Activated CD8-positive, alpha-beta T cell treated with anti-CD3 and anti-CD28 coated beads, Interleukin-2, amount 10 ng/mL, durations not matched to agents 7 days and 5 days (primary cell): ENCODE results near the gene SLC7A6. TPM values are rescaled to one million over a fixed set of nuclear protein-coding genes. Genes with fewer than 3 reads are reported as not detected.

Experiments used
- ATAC-seq: fragments of 150-1000 bp; cut with Tn5 transposase; one replicate; pipeline ENCODE4 v1.10.0; 2021; ENCODE audit warnings: moderate library complexity
- CTCF ChIA-PET: fragments of 350-600 bp; sonication (Branson Sonifier 250); formaldehyde crosslinking; loops from one replicate; lab custom pipeline; 2021; ENCODE audit warnings: antibody characterized with exemption; lab: Charles Lee
- POLR2A ChIA-PET: fragments of 350-600 bp; sonication (Branson Sonifier 250); formaldehyde crosslinking; loops from one replicate; lab custom pipeline; 2021; ENCODE audit warnings: antibody characterized with exemption; lab: Charles Lee
- DNase-seq: peaks from one replicate; pipeline ENCODE4 v3.0.0-alpha.2; 2020
- H3K27ac Mint-ChIP-seq: one replicate; pipeline ENCODE4 v1.8.0; 2021; ENCODE audit warnings: mild to moderate bottlenecking, mixed read lengths
- H3K27me3 Mint-ChIP-seq: one replicate; pipeline ENCODE4 v1.8.0; 2021; ENCODE audit warnings: low read depth, mixed read lengths
- H3K36me3 Mint-ChIP-seq: one replicate; pipeline ENCODE4 v1.8.0; 2021; ENCODE audit warnings: low read depth, mixed read lengths
- H3K4me1 Mint-ChIP-seq: one replicate; pipeline ENCODE4 v1.8.0; 2021; ENCODE audit warnings: low read depth, mixed read lengths
- H3K4me3 Mint-ChIP-seq: one replicate; pipeline ENCODE4 v1.8.0; 2021; ENCODE audit warnings: mild to moderate bottlenecking, mixed read lengths
- H3K9me3 Mint-ChIP-seq: one replicate; pipeline ENCODE4 v1.8.0; 2022; ENCODE audit warnings: mixed read lengths; ENCODE audit not compliant: insufficient read depth
- total RNA-seq, 2 experiments: library from RNA; stranded (reverse); gene quantifications; one replicate each; pipeline ENCODE4 v1.2.3, GENCODE V29; 2021

The SLC7A6 gene
- total RNA-seq, 2 experiments from 2014 or later = 84.1 to 85.0 TPM

DNA sequence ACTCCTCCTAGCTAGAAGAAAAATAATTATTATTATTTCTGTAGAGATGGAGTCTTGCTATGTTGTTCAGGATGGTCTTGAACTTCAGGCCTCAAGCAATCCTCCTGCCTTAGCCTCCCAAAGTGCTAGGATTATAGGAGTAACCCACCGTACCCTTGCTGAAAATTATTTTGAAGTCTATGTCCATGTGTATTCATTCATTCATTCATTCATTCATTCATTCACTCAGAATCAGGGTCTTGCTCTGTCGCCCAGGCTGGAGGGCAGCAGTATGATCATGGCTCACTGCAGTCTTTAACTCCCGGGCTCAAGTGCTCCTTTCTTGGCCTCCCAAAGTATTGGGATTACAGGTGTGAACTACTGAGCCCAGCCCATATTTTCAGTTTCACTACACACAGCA is 42.3 kb downstream of the SLC7A6 start:
- DNase-seq (no peak), ATAC-seq (no peak)
- CTCF ChIA-PET = interaction anchor here (1.2 to 6.4 kb wide), 3 partner anchors 15 to 44 kb away, joined by 3 to 118 read pairs (median 3); partner anchors contain the start of gene SLC7A6
- Mint-ChIP-seq H3K27ac (no peak overlapping the region), H3K36me3 (peaks cover 56% of the 10 kb centered on the region), H3K9me3 (no peaks in the 10 kb centered on the region), H3K27me3 (no peaks in the 10 kb centered on the region), H3K4me3 (no peak overlapping the region), H3K4me1 (peaks cover 23% of the 10 kb centered on the region)
- POLR2A ChIA-PET = no interaction called here

DNA sequence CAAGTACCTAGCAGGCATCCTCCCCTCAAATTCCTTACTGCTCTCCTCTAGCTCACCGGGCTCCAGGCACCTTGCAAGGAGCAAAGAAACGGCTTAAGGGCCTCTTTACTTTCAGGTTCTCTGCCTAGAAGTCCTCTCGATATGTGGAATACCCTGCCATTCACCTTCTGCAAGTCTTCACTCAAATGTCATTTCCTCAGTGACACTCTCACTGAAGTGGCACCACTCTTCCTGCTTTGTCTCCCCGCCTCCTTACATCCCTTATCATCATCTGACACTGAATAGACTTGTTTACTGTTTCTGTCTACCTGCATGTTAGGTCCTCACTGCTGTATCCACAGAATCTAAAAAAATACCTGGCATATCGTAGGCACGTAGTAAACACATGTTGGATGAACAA is 45.5 kb downstream of the SLC7A6 start:
- CTCF ChIA-PET = interaction anchor here (6.4 kb wide), 1 partner anchor 47 kb away, joined by 118 read pairs; the partner anchor contains the start of gene SLC7A6

DNA sequence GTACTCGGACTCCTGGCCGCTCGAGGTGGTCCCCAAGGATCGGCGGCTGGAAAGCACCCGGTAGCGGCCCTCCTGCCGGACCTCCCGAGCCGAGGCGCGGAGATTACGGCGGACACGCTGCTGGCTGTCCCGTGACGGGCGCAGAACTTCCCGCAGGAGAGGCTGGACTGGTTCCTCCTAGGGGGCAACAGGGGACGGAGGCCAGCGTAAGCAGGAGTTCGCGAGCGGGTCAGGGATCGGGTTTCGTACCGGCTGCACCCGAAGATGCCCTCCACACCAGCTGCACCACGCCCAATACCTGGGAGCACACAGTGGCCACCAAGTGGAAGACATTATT is 46.1 kb downstream of the SLC7A6 start:
- ChIA-PET CTCF (interaction anchor here (0.6 to 6.4 kb wide), 16 partner anchors 11 to 64 kb away, joined by 3 to 118 read pairs (median 4); partner anchors contain the start of gene SLC7A6), POLR2A (interaction anchor here (0.8 to 3.7 kb wide), 12 partner anchors 8 to 66 kb away, joined by 3 to 41 read pairs (median 8); partner anchors contain the start of genes PLA2G15 and SLC7A6)
- H3K36me3 Mint-ChIP-seq = peaks cover 45% of the 10 kb centered on the region
- H3K9me3 Mint-ChIP-seq = no peaks in the 10 kb centered on the region
- peak overlapping the region; percentile 88 for H3K27ac Mint-ChIP-seq
- H3K4me1 Mint-ChIP-seq = peaks cover 41% of the 10 kb centered on the region
- H3K4me3 Mint-ChIP-seq = peak overlapping the region; percentile 89
- no peaks in the 10 kb centered on the region for H3K27me3 Mint-ChIP-seq
- no peak for ATAC-seq
- no peak for DNase-seq

More for the DNA sequence above, 45.5 kb downstream of the SLC7A6 start:
- H3K4me3 Mint-ChIP-seq = peak overlapping the region; percentile 89
- H3K9me3 Mint-ChIP-seq = no peaks in the 10 kb centered on the region
- no peaks in the 10 kb centered on the region for H3K27me3 Mint-ChIP-seq
- ATAC-seq = no peak
- peak overlapping the region; percentile 88 for H3K27ac Mint-ChIP-seq
- POLR2A ChIA-PET = interaction anchor here (0.5 to 3.7 kb wide), 3 partner anchors 9 to 1297 kb away, joined by 3 to 41 read pairs (median 6); partner anchors contain the start of gene SLC7A6
- H3K36me3 Mint-ChIP-seq = peaks cover 48% of the 10 kb centered on the region
- DNase-seq = peak; percentile 38
- H3K4me1 Mint-ChIP-seq = peaks cover 45% of the 10 kb centered on the region

DNA sequence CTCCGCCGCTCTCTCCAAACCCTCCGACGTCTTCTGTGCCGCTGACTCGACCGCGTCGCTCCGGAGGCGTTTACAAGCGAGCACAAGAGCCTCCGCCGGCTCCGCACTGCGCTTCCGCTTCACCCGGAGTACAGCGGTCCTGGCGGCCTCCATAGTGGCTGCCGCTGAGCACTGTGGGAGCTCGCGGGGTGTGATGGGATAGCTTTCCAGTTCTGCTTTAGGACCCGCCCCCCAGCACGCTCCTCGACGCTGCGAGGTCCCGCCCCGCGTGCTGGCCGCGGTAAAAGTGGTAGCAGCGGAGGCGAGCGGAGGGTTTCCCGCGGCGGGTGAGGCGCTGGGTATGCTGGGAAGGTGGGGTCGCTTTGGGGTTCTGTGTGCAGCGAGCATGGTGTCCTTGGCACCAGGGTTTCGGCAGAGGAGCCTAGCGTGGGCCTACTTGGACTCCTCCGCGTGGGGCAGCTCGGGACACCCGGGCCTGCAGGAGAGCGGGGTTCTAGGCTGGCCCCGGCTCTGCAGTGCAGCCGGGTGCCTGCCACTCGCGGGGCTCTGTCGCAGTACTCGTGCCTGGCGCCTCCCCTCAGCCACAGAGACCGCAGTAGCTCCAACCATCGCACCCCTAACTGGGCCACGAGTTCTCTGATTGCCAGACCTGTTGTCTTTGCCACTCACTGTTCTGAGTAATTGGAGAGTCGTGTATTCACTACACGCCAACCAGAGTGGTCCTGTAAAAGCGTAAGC is 46.6 kb downstream of the SLC7A6 start, which contains the start of the genes PRMT7 and SLC7A6OS:
Gene PRMT7, plus strand, starts transcription at position 246 of the 738 bp plus-strand sequence. CDS start 4,961 bp downstream, outside the sequence.
Gene SLC7A6OS, minus strand, starts transcription at position 173 of the 738 bp plus-strand sequence. Its CDS starts 20 bp downstream, at position 153.
- H3K36me3 Mint-ChIP-seq = peaks cover 46% of the 10 kb centered on the region
- ATAC-seq (peak; percentile 99), DNase-seq (peak; percentile 96)
- CTCF ChIA-PET = interaction anchor here (0.6 to 6.4 kb wide), 17 partner anchors 11 to 559 kb away, joined by 3 to 118 read pairs (median 4); partner anchors contain the start of gene SLC7A6
- peak within 1 kb of the TSS; percentile 88 for H3K27ac Mint-ChIP-seq
- H3K4me1 Mint-ChIP-seq = peaks cover 44% of the 10 kb centered on the region
- no peaks in the 10 kb centered on the region for H3K27me3 Mint-ChIP-seq
- POLR2A ChIA-PET = interaction anchor here (0.6 to 3.7 kb wide), 16 partner anchors 9 to 66 kb away, joined by 3 to 41 read pairs (median 6); partner anchors contain the start of genes PLA2G15 and SLC7A6
- peak within 1 kb of the TSS; percentile 89 for H3K4me3 Mint-ChIP-seq
- H3K9me3 Mint-ChIP-seq = no peaks in the 10 kb centered on the region

DNA sequence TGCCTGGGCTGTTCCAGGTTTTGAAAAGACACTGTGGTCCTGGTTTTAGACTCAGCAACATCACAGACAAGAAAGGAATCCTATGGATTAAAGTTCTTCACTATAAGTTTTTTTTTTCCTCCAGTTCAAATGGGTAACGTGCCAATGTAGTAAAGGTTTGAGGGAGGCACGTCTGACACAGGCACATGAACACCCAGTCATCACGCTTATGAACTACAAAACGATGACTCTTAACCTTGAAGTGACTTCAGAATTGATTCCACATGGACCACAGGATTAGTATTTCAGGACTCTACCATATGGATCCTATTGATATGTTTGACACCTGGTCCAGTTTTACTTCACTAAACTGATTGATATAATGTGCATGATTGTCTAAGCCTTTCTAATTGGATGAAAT is 48.8 kb downstream of the SLC7A6 start:
- peaks cover 46% of the 10 kb centered on the region for H3K36me3 Mint-ChIP-seq
- no peak overlapping the region for H3K4me3 Mint-ChIP-seq
- ChIA-PET POLR2A (no interaction called here), CTCF (no interaction called here)
- ATAC-seq = no peak
- DNase-seq = no peak
- H3K4me1 Mint-ChIP-seq = peaks cover 38% of the 10 kb centered on the region
- no peak overlapping the region for H3K27ac Mint-ChIP-seq
- no peaks in the 10 kb centered on the region for H3K9me3 Mint-ChIP-seq
- H3K27me3 Mint-ChIP-seq = no peaks in the 10 kb centered on the region

DNA sequence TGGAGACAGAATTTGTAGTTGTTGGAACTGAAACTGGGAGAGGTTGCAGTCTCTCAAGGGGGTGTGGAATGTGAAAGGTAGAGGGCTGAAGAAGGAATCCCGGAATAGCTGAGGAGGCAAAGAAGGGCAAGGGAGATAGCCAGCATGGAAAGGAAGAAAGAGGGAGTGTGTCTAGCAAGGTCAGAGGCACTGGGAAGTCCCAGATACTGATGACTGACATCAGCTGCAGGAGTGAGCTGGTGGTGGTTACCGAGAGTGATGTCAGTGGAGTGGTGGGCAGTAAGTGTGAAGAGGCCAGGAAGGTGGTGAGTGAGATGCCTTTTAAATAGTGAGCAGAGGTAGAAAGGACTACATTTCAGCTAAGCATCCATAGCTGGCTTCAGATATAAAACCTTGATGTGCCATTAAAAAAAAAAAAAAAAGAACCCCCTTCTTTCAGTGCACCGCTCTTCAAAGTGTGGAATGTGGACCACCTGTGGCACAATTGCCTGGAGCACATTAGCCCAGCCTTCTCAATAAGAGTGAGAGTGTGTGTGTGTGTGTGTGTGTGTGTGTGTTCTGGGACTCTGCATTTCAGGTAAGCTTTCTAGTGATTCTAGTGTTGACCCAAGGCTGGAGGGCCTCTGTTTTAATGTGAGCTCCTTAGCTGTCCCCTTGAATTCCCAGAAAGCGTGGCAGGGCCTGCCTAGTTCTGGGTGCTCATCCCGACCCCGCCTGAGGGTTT is 55.0 kb downstream of the SLC7A6 start:
- ATAC-seq (peak; percentile 57), DNase-seq (peak; percentile 38)
- no peak overlapping the region for H3K4me3 Mint-ChIP-seq
- ChIA-PET CTCF (interaction anchor here (0.6 to 20.0 kb wide), 3 partner anchors 9 to 378 kb away, joined by 3 to 544 read pairs (median 32); partner anchors contain the start of gene SLC7A6), POLR2A (interaction anchor here (0.5 to 1.3 kb wide), 3 partner anchors 19 to 57 kb away, joined by 3 to 4 read pairs (median 3); no protein-coding TSS in a partner anchor)
- H3K4me1 Mint-ChIP-seq = peaks cover 19% of the 10 kb centered on the region
- H3K27me3 Mint-ChIP-seq = no peaks in the 10 kb centered on the region
- peak overlapping the region; percentile 66 for H3K27ac Mint-ChIP-seq
- H3K9me3 Mint-ChIP-seq = no peaks in the 10 kb centered on the region
- H3K36me3 Mint-ChIP-seq = peaks cover 47% of the 10 kb centered on the region

DNA sequence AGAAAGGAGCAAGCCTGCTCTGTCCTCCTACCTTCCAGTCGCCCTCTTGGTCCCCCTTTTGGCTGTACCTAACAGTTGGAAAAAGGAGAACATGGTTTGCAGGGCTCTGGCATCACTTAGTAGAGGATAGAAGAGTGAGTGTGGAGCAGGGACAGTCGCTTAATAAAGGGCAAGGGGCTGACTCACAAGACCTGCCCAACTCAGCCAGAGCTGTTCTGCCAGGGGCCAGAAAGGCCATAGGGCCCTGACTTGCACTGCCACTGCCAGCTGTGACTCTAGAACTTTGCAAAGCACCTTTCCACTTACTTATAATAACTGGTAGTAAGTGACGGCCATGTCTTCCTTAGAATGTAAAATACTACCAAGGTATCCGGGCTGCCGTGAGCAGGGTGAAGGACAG is 60.0 kb downstream of the SLC7A6 start:
- no peak for ATAC-seq
- no peaks in the 10 kb centered on the region for H3K9me3 Mint-ChIP-seq
- DNase-seq = no peak
- H3K4me1 Mint-ChIP-seq = peaks cover 18% of the 10 kb centered on the region
- H3K27ac Mint-ChIP-seq = no peak overlapping the region
- H3K27me3 Mint-ChIP-seq = no peaks in the 10 kb centered on the region
- ChIA-PET POLR2A (interaction anchor here (1.1 kb wide), 1 partner anchor 61 kb away, joined by 5 read pairs; the partner anchor contains the start of gene SLC7A6), CTCF (interaction anchor here (2.0 to 20.0 kb wide), 3 partner anchors 8 to 63 kb away, joined by 6 to 544 read pairs (median 45); partner anchors contain the start of genes PRMT7, SLC7A6 and SLC7A6OS)
- no peak overlapping the region for H3K4me3 Mint-ChIP-seq
- peaks cover 44% of the 10 kb centered on the region for H3K36me3 Mint-ChIP-seq

DNA sequence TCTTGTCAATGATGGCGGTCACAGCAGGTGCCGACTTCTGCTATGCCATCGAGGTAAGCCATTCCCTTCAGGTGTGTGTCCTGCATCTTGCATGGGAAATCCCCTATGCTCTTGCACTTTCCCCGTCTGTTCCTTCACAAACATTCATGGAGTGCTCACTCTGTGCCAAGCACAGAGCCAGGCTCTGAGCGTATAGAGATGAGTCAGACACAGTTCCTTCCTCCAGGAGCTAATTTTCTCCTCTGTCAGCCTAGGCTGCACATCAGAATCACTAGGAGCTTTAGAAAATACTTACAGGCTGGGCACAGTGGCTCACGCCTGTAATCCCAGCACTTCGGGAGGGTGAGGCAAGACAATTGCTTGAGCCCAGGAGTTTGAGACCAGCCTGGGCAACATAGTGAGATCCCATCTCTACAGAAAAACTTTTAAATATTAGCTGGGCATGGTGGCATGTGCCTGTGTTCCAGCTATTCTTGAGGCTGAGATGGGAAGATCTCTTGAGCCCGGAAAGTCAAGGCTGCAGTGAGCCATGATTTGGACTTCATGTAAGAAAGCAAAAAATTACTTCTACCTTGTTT is 60.5 kb downstream of the SLC7A6 start:
- ChIA-PET CTCF (interaction anchor here (1.0 to 20.0 kb wide), 4 partner anchors 14 to 504 kb away, joined by 3 to 544 read pairs (median 24); partner anchors contain the start of genes PRMT7, SLC7A6 and SLC7A6OS), POLR2A (interaction anchor here (0.8 to 1.1 kb wide), 3 partner anchors 17 to 63 kb away, joined by 3 to 5 read pairs (median 3); partner anchors contain the start of gene SLC7A6)
- Mint-ChIP-seq H3K27ac (no peak overlapping the region), H3K4me1 (peaks cover 16% of the 10 kb centered on the region), H3K27me3 (no peaks in the 10 kb centered on the region), H3K36me3 (peaks cover 41% of the 10 kb centered on the region), H3K4me3 (no peak overlapping the region), H3K9me3 (no peaks in the 10 kb centered on the region)
- ATAC-seq (no peak), DNase-seq (no peak)

DNA sequence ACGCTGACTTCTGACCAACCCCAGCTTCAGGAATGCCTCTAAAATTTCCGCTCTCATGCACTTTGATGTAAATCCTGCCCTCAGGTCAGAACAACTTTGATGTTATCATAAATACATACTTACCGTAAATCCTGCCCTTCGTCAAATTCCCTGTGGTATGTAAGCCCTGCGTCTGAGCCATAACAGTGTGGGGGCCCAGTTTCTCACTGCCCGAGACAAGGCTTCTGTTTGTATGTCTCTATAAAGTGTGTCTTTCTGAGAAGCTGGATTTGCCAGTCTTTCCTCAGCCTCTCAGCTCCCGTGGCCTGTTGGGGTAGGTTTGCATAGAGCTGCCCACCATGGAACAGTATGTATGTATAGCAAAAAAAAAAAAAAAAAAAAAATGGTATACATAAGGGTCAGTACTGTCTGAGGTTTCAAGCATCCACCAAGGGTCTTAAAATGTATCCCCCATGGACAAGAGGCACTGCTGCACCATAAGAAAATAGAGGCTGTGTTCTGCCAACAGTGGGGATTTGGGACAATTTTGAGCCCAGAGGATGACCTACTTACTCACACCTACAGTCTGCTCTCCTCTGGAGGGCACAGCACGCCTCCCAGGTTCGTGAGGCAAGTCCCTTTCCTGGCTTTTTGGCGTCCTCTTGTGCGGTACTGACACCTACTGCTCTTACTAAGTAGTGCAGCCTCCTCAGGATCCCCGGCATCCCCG is 64.0 kb downstream of the SLC7A6 start:
- CTCF ChIA-PET = interaction anchor here (0.6 to 20.0 kb wide), 39 partner anchors 10 to 1082 kb away, joined by 3 to 544 read pairs (median 5); partner anchors contain the start of genes PLA2G15, PRMT7, SLC7A6 and SLC7A6OS
- DNase-seq (peak; percentile 87), ATAC-seq (peak; percentile 95)
- peaks cover 48% of the 10 kb centered on the region for H3K36me3 Mint-ChIP-seq
- H3K4me1 Mint-ChIP-seq = peaks cover 28% of the 10 kb centered on the region
- no peaks in the 10 kb centered on the region for H3K9me3 Mint-ChIP-seq
- POLR2A ChIA-PET = interaction anchor here (1.2 to 3.1 kb wide), 5 partner anchors 17 to 67 kb away, joined by 4 to 14 read pairs (median 6); partner anchors contain the start of genes PRMT7, SLC7A6 and SLC7A6OS
- no peak overlapping the region for H3K27ac Mint-ChIP-seq
- no peak overlapping the region for H3K4me3 Mint-ChIP-seq
- no peaks in the 10 kb centered on the region for H3K27me3 Mint-ChIP-seq

DNA sequence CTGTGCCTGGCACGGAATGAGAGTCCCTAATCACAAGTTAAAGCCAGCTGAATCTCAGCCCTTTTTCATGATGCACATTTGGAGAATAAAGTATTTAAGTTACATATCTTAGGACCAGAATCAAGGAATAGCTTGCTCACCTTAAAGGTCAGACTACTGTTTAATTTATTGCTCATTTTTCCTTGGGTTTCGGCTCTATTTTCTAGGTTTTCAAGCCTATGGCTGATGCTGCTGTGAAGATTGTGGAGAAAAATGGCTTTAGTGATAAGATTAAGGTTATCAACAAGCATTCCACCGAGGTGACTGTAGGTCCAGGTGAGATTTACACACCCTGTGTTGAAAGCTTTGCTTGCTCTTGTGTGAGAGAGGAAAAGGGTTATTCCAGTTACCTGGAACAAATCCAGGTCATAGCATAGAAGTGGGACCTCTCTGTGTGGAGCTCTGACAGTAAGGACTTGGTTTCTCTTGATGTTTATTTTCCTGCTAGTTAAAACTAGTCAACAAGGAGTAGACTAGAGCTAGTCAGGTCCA is 64.6 kb downstream of the SLC7A6 start:
- peaks cover 47% of the 10 kb centered on the region for H3K36me3 Mint-ChIP-seq
- H3K4me1 Mint-ChIP-seq = peaks cover 28% of the 10 kb centered on the region
- no peak overlapping the region for H3K4me3 Mint-ChIP-seq
- ATAC-seq (no peak), DNase-seq (no peak)
- no peaks in the 10 kb centered on the region for H3K9me3 Mint-ChIP-seq
- H3K27me3 Mint-ChIP-seq = no peaks in the 10 kb centered on the region
- H3K27ac Mint-ChIP-seq = no peak overlapping the region
- ChIA-PET POLR2A (interaction anchor here (0.7 to 3.1 kb wide), 4 partner anchors 9 to 67 kb away, joined by 3 to 14 read pairs (median 5); partner anchors contain the start of genes PRMT7, SLC7A6 and SLC7A6OS), CTCF (interaction anchor here (0.7 to 20.0 kb wide), 40 partner anchors 9 to 1082 kb away, joined by 3 to 544 read pairs (median 6); partner anchors contain the start of genes PLA2G15, PRMT7, SLC7A6 and SLC7A6OS)
